Fibroblast of peridontal ligament (primary cell): Measurements from ENCODE around the gene CDR2L.

Experiments used
- DNase-seq: peaks from one replicate; pipeline ENCODE4 v3.0.0-alpha.2; 2010; ENCODE audit errors: extremely low read depth

The CDR2L gene

GRCh38 chr17:74987418-74987908 is at the start of gene CDR2L:
Gene CDR2L, plus strand, starts transcription at chr17:74987632. Its CDS starts 412 bp downstream, at chr17:74988044.
- peak; percentile 87 for DNase-seq

DNA sequence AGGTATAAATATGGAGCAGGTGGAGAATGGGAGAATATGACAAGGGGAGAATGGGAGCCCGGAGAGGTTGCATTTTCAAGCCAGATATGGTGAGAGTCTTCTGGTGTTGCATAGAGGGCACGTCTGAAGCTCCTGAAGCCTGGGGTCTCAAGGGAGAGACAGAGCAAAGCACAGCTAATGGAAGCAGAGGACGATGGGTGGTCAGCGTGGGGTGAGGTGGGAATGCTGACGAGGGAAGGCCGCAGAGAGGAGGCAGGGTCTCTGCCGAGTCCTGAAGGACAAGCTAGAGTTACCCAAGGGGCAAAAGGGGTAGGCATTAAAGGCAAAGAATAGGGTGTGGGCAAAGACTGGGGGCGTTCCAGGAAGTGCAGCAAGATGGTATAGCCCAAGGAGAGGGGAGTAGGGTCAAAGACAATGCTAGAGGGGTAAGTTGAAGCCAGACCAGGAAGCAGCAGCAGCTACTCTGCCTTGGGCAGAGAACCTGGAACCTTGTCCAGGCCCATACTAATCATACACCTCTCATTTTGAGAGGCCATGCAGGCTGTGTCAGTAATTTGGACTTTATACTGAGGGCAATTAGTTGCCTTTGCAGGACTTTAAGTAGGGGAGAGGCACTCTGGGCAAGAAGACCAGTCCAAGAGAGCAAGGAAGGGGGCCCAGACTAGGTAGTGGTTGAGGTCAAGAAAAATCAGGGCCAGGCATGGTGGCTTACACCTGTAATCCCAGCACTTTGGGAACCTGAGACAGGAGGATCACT is 49.1 kb upstream of the CDR2L start:
- DNase-seq, result no peak

GRCh38 chr17:74939534-74939933 is 47.9 kb upstream of the CDR2L start:
- DNase-seq, result no peak

DNA sequence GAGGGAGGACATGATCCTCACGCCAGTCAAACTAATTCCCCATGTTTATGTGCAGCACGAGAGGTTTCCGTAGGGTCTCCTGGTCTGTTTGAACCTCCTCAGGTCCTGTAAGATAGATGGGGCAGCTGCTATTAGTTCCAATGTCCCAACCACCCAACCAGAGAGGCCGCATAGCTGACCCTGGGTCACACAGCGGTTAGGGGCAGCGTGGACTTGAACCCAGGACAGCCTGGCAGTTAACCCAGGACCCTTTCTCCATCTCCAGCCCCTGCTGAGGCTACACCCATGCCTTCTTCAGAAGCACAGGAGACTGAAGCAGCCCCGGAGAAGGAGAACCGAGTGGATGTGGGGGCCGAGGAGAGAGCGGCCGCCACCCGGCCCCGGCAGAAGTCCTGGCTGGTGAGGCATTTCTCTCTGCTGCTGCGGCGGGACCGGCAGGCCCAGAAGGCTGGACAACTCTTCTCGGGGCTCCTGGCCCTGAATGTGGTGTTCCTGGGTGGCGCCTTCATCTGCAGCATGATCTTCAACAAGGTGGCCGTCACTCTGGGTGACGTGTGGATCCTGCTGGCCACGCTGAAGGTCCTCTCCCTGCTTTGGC is 46.2 kb upstream of the CDR2L start:
- no peak for DNase-seq

DNA sequence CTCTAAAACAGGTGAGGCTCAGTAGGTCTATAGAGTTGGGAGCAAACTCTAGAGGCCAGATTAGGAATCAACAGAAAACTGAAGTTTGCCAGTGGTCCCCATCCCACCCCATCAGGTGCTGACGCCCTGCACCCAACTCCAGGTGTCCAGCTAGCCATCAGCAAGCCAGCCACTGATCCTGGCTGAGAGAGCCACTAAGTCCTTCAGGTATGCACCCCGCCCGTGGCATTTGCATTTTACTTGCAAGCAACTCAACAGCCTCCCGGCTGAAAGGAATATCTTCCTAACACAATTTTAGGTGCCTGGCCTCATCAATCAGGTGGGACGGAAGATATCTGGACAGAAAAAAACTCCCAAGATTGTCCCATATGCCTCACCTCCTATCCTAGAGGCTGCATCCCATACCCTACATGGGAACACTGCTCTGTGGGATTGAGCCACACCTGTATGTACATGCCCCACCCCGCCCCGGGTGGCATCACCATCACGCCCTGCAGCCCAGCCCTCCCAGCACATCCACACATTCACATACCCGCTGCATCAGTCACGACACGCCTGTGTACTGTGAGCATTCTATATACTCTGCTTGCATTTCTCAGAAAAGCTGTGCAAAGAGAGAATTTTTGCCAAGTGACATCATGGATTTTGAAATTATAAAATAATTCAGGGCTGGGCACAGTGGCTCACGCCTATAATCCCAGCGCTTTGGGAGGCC is 43.5 kb upstream of the CDR2L start:
- DNase-seq, result no peak

DNA sequence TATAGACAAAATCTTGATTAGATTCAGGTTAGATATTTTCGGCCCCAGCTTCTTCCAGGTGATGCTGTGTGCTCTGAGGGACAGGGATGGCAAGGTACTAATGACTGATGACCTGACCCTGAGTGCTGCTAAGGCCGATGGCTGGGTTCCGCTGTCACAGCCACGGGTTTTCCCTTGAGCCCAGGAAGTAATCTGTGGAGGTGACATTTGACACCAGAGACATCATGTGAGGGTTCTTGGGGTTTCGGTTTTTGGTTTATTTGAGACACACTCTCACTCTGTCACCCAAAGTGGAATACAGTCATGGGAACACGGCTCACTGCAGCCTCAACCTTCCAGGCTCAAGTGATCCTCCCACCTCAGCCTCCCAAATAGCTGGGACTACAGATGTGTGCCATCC is 41.9 kb upstream of the CDR2L start:
- DNase-seq, result no peak

DNA sequence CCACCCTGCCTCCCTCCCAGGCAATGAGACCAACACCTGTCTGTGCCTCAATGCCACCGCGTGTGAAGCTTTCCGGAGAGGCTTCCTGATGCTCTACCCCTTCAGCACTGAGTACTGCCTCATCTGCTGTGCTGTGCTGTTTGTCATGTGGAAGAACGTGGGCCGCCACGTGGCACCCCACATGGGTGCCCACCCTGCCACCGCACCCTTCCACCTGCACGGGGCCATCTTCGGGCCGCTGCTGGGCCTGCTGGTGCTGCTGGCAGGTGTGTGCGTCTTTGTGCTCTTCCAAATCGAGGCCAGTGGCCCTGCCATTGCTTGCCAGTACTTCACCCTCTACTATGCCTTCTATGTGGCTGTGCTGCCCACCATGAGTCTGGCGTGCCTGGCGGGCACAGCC is 40.8 kb upstream of the CDR2L start:
- no peak for DNase-seq

DNA sequence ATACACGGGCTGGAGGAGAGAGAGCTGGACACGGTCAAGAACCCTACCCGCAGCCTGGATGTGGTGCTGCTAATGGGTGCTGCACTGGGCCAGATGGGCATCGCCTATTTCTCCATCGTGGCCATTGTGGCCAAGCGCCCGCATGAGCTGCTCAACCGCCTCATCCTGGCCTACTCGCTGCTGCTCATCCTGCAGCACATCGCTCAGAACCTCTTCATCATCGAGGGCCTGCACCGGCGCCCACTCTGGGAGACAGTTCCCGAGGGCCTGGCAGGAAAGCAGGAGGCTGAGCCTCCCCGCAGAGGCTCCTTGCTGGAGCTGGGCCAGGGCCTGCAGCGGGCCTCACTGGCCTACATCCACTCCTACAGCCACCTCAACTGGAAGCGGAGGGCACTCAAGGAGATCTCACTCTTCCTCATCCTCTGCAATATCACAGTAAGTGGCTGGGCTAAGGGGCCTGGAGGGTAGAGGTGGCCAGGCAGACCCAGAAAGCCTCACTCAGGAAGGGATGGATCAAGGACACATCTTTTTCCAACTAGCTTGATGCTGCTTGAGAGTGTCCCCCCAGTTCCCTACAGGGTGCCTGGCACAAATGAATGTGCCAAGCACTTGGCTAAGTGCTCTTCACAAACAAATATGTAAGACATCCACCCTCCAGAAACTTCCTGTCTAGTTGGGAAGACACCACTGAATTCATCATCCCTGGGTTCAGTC is 40.2 kb upstream of the CDR2L start:
- no peak for DNase-seq

GRCh38 chr17:74949455-74950115 is 37.8 kb upstream of the CDR2L start:
- no peak for DNase-seq

- DNase-seq, result no peak
Observed at GRCh38 chr17:74950207-74950606, 37.2 kb upstream of the CDR2L start.

DNA sequence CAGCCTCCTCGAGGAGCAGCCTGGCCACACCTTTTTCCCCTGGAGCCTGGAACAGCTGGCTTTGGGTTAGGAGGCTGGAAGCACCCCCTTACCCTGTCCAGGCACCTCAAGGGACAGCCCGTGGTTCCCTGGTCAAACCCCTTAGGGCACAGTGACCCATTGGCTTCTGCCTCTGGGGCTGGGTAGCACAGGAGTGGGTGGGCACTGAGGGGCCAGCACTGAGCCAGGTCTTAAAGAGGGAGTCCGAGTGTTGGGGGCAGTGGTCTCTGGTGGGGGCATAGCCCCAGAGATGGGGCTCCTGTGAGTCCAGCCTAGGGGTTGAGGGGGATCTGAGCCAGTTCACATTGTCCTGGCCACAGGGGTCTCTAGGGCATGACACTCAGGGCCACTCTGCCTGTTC is 36.4 kb upstream of the CDR2L start:
- no peak for DNase-seq

- DNase-seq, result no peak
Observed at GRCh38 chr17:74951680-74952421, 35.6 kb upstream of the CDR2L start.

GRCh38 chr17:74952431-74953133 is 34.9 kb upstream of the CDR2L start:
- no peak for DNase-seq

GRCh38 chr17:74953134-74953687 is 34.2 kb upstream of the CDR2L start:
- no peak for DNase-seq

GRCh38 chr17:74954115-74954514 is 33.3 kb upstream of the CDR2L start:
- no peak for DNase-seq

DNA sequence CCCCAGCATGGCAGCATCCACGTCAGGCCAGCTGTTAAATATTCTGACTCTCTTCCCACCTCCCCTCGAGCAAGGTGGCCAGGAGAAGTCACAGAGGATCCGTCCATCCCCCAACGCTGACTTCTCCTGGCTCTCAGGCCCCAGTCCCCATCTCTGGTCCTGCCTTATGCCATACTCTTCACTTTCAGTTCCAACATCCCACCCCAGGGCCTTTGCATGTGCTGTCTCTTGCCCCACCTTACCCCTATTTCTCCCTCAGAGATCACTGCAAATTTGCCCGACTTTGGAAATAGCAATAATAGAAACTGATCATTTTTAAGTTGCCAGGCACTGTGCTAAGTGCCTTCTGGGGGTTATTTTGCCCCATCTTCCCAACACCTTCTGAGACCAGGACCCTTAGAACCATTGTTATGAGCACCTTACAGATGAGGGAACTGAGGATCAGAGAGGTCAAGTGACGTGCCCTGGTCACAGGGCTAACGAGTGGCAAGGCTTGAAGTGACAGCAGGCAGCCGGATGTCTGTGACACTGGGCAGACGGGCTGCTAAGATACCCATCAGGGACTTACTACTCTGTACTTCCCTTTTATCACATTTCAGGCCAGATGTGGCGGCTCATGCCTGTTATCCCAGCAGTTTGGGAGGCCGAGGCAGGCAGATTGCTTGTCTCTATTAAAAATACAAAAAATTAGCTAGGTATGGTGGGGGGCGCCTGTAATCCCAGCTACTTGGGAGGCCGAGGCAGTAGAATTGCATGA is 32.6 kb upstream of the CDR2L start:
- DNase-seq, result no peak

- DNase-seq, result no peak
Observed at GRCh38 chr17:74956093-74956492, 31.3 kb upstream of the CDR2L start.

GRCh38 chr17:74957935-74958740 is 29.3 kb upstream of the CDR2L start:
- peak; percentile 35 for DNase-seq
